Left ventricle myocardium inferior (tissue), 1 donor: ENCODE results near the gene ITIH4. TPM values are rescaled to one million over a fixed set of nuclear protein-coding genes. Genes with fewer than 3 reads are reported as not detected.

Source experiments
- DNase-seq: peaks from one replicate; pipeline ENCODE4 v3.0.0-alpha.2; 2020
- H3K27ac ChIP-seq: fragments of 200-600 bp; replicated peaks from 2 replicates; pipeline ENCODE4 v1.8.0; 2021
- H3K27me3 ChIP-seq: fragments of 200-600 bp; 2 replicates; pipeline ENCODE4 v1.8.0; 2021; ENCODE audit warnings: low read depth
- H3K36me3 ChIP-seq: fragments of 200-600 bp; 2 replicates; pipeline ENCODE4 v1.8.0; 2021
- H3K4me1 ChIP-seq: fragments of 200-600 bp; 2 replicates; pipeline ENCODE4 v1.8.0; 2021
- H3K4me3 ChIP-seq: fragments of 200-600 bp; 2 replicates; pipeline ENCODE4 v1.8.0; 2021; ENCODE audit warnings: mild to moderate bottlenecking, moderate library complexity
- H3K9me3 ChIP-seq: fragments of 200-600 bp; replicated peaks from 2 replicates; pipeline ENCODE4 v1.8.0; 2021
- CTCF ChIP-seq: fragments of 200-600 bp; IDR thresholded peaks from 2 replicates; pipeline ENCODE4 v1.8.0; 2021; ENCODE audit warnings: antibody characterized with exemption, mild to moderate bottlenecking, borderline replicate concordance
- intact Hi-C: fragments of 100-400 bp; cut with micrococcal nuclease; formaldehyde crosslinking; loops from one replicate; pipeline ENCODE4 v1.11.0; 2022
- long read RNA-seq: library from polyadenylated mRNA; unstranded; transcript quantifications from one replicate; pipeline ENCODE4 v2.0.0, GENCODE V29; 2021
- total RNA-seq: library from RNA; stranded (reverse); fragmentation: NEBNext Ultra II Directional; extraction: Animal tissue kit (Norgen Biotek cat#: 25700); gene quantifications from one replicate; pipeline ENCODE4 v1.2.1, GENCODE V29; 2021
- donor health status: DM: no; HTN: yes; CAD: no; lungs with severe emphysema.

ITIH4 gene
- 5.0 TPM for total RNA-seq
- long read RNA-seq: 0 reads

GRCh38 chr3:52830535-52831258 lies at the start of gene ITIH4:
TSS of gene ITIH4 (minus strand) at chr3:52830672. CDS start at chr3:52830642, 30 bp downstream.
- H3K4me1 ChIP-seq: peaks cover 36% of the 10 kb centered on the region
- H3K27me3 ChIP-seq: no peaks in the 10 kb centered on the region
- DNase-seq: no peak
- H3K36me3 ChIP-seq: peaks cover under 1% of the 10 kb centered on the region
- no peak for TF ChIP-seq CTCF
- intact Hi-C loops: no loop called here
- H3K9me3 ChIP-seq: no peaks in the 10 kb centered on the region
- peak within 1 kb of the TSS; percentile 64 for H3K27ac ChIP-seq
- no peak within 1 kb of the TSS for H3K4me3 ChIP-seq

DNA sequence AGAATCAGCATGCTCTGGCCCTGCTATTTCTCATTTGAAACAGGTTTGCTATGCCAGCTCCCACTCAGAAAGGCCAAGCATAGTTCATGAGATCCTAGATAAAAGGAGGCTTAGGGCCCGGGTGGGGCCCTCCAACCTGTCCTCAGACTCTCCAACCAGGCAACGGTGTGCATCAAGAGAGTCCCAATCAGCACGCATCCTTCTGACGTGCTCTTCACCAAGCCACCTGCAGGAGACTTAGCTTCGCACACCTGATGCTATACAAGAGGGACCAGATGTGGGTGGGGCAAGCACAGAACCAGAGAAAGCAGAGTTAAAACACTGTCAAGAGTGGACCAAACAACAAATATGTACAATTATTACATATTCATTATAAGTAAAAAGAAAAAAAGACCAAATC lies 49.6 kb upstream of the ITIH4 start:
- no peak overlapping the region for H3K27ac ChIP-seq
- no peaks in the 10 kb centered on the region for H3K9me3 ChIP-seq
- intact Hi-C loops: no loop called here
- no peaks in the 10 kb centered on the region for H3K4me1 ChIP-seq
- no peak for TF ChIP-seq CTCF
- no peak for DNase-seq
- H3K27me3 ChIP-seq: no peaks in the 10 kb centered on the region
- H3K36me3 ChIP-seq: peaks cover 17% of the 10 kb centered on the region
- no peak overlapping the region for H3K4me3 ChIP-seq

GRCh38 chr3:52879581-52879980 lies 49.1 kb upstream of the ITIH4 start:
- H3K4me1 ChIP-seq: no peaks in the 10 kb centered on the region
- intact Hi-C loops: no loop called here
- H3K27ac ChIP-seq: no peak overlapping the region
- H3K4me3 ChIP-seq: no peak overlapping the region
- H3K36me3 ChIP-seq: peaks cover 17% of the 10 kb centered on the region
- H3K27me3 ChIP-seq: no peaks in the 10 kb centered on the region
- no peak for TF ChIP-seq CTCF
- H3K9me3 ChIP-seq: no peaks in the 10 kb centered on the region
- DNase-seq: no peak

- no peak for TF ChIP-seq CTCF
- intact Hi-C loops: no loop called here
- Histone ChIP-seq H3K27ac (no peak overlapping the region), H3K27me3 (no peaks in the 10 kb centered on the region), H3K9me3 (no peaks in the 10 kb centered on the region), H3K36me3 (peaks cover 17% of the 10 kb centered on the region), H3K4me1 (no peaks in the 10 kb centered on the region), H3K4me3 (no peak overlapping the region)
- DNase-seq: no peak
Observed at GRCh38 chr3:52879090-52879489, 48.6 kb upstream of the ITIH4 start.

DNA sequence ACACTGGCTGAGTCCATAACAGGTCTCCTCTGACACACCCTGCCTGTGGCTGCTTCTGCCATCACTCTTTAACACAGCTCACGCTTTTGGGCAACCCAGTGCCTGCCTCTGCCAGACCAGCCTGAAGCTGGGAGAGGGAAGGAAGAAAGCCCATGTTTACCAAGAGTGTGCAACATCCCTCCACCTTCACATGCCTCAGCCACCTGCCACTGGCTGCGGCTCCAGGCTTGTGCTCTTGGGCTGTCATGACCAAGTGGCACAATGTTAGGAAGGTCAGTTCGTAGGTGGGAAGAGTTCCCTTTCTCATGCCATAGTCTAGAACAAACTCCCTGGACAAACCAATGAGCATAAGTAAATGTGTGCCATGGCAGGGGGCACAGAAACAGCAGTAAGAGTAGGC lies 46.6 kb upstream of the ITIH4 start:
- DNase-seq: no peak
- no peaks in the 10 kb centered on the region for H3K9me3 ChIP-seq
- H3K36me3 ChIP-seq: peaks cover 17% of the 10 kb centered on the region
- H3K4me1 ChIP-seq: no peaks in the 10 kb centered on the region
- H3K27me3 ChIP-seq: no peaks in the 10 kb centered on the region
- intact Hi-C loops: no loop called here
- H3K4me3 ChIP-seq: no peak overlapping the region
- no peak overlapping the region for H3K27ac ChIP-seq
- no peak for TF ChIP-seq CTCF
